HG02642 (cell line): ENCODE measurements around the gene STAG3.

ENCODE experiments used
- ATAC-seq: cut with Tn5 transposase; IDR thresholded peaks from one replicate; pipeline ENCODE4 v1.9.1; 2021; ENCODE audit warnings: mild to moderate bottlenecking; ENCODE audit not compliant: unreplicated experiment, poor library complexity

Gene STAG3

DNA sequence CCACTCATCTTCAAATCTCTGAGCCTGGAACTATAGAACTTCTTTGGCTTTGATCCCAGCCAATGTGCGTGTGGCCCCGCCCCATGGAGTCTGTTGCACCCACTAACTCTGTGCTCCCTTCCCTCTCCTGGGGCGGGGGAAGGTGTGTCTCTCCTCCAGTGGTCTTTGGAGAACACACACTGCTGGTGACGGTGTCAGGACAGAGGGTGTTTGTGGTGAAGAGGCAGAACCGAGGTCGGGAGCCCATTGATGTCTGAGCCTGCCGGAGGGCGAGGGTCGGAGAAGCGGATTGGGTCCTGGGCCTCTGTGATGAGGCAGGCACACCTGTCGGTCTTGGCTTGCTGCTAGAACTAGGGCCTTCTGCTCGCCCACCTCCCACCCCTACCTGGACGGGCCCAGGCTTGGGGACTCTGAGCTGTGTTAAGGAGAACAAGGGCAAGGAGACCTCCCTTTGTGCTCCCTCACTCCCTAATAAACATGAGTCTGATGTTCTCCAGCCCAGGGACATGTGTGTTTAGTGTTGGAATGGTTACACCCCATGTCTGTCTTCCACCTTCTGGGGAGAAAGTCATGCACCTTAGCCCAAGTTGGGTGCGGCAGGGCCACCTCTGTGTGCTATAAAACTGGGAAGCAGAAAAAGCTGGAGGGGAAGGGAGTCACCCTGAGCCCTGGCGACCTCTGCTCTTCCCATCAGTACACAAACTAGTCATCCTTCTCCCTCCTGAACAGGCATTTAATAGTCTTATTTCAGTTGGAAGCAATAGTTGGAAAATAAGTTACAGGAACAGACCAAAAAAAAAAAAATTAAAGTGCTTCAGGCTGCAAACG, 23.8 kb upstream of the STAG3 start:
- ATAC-seq: no peak

GRCh38 chr7:100154651-100155491, 22.8 kb upstream of the STAG3 start:
- no peak for ATAC-seq

- ATAC-seq: no peak
Measured at GRCh38 chr7:100155553-100156317, 22.0 kb upstream of the STAG3 start.

- no peak for ATAC-seq
Measured at GRCh38 chr7:100156331-100157068, 21.2 kb upstream of the STAG3 start.

GRCh38 chr7:100157069-100157333, 20.7 kb upstream of the STAG3 start:
- no peak for ATAC-seq

- ATAC-seq: no peak
Measured at GRCh38 chr7:100157334-100158228, 20.1 kb upstream of the STAG3 start.

- ATAC-seq: peak; percentile 85
Measured at GRCh38 chr7:100158229-100159098, 19.3 kb upstream of the STAG3 start, which contains the start of gene TRAPPC14. TRAPPC14 (minus strand) TSS chr7:100158723; CDS start chr7:100158499, 224 bp downstream.

- ATAC-seq: no peak
Measured at GRCh38 chr7:100159099-100159623, 18.6 kb upstream of the STAG3 start.

DNA sequence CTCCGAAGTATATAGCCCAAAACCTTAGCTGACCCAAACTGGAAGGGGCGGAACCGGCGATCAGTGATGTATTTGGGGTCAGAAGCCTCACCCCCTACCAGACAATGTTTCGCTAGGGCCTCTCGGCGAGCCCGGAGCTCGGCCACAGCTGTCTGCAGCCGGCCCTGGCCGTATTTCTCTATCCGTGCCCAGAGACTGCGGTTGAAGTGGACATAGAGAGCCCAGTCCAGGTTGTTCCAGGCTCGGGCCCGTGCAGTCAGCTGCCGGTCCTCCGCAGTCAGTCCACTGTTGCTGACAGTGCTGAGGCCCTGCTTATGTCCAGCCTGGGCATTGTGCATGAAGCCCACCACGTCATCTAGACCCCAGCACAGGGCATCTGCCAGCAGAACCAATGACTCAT, 17.7 kb upstream of the STAG3 start:
- ATAC-seq: no peak

- ATAC-seq: no peak
Measured at GRCh38 chr7:100163006-100163531, 14.6 kb upstream of the STAG3 start.

DNA sequence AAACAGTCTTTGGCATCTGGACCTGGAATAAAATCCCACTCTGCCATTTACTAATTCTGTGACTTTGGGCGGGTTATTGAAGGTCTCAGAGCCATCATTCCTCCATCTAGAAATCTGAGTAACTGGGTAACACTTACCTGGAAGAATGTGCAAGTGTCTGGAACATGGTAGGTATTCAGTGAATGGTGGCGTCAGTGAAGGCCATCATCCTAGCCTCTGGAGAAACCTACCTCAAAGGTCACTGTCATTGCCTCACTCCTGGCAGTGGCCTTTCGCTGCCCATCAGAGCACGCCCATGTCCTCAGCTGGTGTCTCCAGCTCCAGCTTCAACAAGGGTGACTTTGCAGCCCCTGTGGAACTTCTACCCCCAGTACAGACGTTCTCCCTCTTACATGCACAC, 13.8 kb upstream of the STAG3 start:
- no peak for ATAC-seq

- no peak for ATAC-seq
Measured at GRCh38 chr7:100166317-100166940, 11.3 kb upstream of the STAG3 start.

- ATAC-seq: no peak
Measured at GRCh38 chr7:100166970-100167911, 10.5 kb upstream of the STAG3 start.

- ATAC-seq: no peak
Measured at GRCh38 chr7:100167912-100168323, 9.8 kb upstream of the STAG3 start.

GRCh38 chr7:100169147-100169850, 8.4 kb upstream of the STAG3 start:
- no peak for ATAC-seq
